ENCODE data around the gene MPP3.
A peak's percentile ranks its signal among the peaks of the same experiment; 100 is the strongest.

The MPP3 gene

GRCh38 chr17:43805117-43805516, 27.8 kb downstream of the MPP3 start:
- no peaks in the 10 kb centered on the region for H3K4me1 ChIP-seq (ENCODE audit: control insufficient read depth, insufficient read depth, low read length)
- H3K9me3 ChIP-seq (ENCODE audit: control insufficient read depth, insufficient read depth, low read depth, low read length): no peaks in the 10 kb centered on the region
- CTCF ChIA-PET: interaction anchor here (1.2 kb wide), 1 partner anchor 41 kb away, joined by 6 read pairs; no protein-coding TSS in a partner anchor
- POLR2A ChIA-PET: interaction anchor here (1.1 kb wide), 1 partner anchor 13 kb away, joined by 3 read pairs; no protein-coding TSS in a partner anchor
- no peak overlapping the region for H3K4me3 ChIP-seq (ENCODE audit: low read depth, low read length)
- no peak for TF ChIP-seq ZNF341 (tag by site-specific recombination; IDR thresholded peaks at IDR 0.05; ENCODE audit: low read depth)
- TF ChIP-seq ZNF184 (tag by site-specific recombination; IDR thresholded peaks at IDR 0.05): peak; percentile 92
- H3K36me3 ChIP-seq (ENCODE audit: control insufficient read depth in 2 of 2, insufficient read depth in 1 of 2, low read length in 2 of 2): peaks cover 18 to 37% of the 10 kb centered on the region in 2 experiments
- no peak overlapping the region for H3K27ac ChIP-seq (ENCODE audit: extremely low read depth, low read depth, low read length)

GRCh38 chr17:43803758-43804157, 29.2 kb downstream of the MPP3 start:
- TF ChIP-seq ZNF184 (tag by site-specific recombination; IDR thresholded peaks at IDR 0.05) (no peak), ZNF664 (tag by site-specific recombination; IDR thresholded peaks at IDR 0.05) (no peak), ZFHX2 (tag by site-specific recombination; conservative IDR thresholded peaks at IDR 0.05) (peak; percentile 18; the same call in 1 of the 2 replicates), ZNF571 (tag by site-specific recombination; IDR thresholded peaks at IDR 0.05) (no peak), KLF10 (tag by site-specific recombination; IDR thresholded peaks at IDR 0.05) (no peak)
- H3K4me3 ChIP-seq (ENCODE audit: low read depth, low read length): no peak overlapping the region
- peaks cover 14 to 29% of the 10 kb centered on the region in 2 experiments for H3K36me3 ChIP-seq (ENCODE audit: control insufficient read depth in 2 of 2, insufficient read depth in 1 of 2, low read length in 2 of 2)
- ChIA-PET CTCF (interaction anchor here (0.7 to 0.8 kb wide), 3 partner anchors 10 to 1216 kb away, joined by 3 read pairs; no protein-coding TSS in a partner anchor), POLR2A (no interaction called here)
- no peak overlapping the region for H3K27ac ChIP-seq (ENCODE audit: extremely low read depth, low read depth, low read length)
- no peaks in the 10 kb centered on the region for H3K4me1 ChIP-seq (ENCODE audit: control insufficient read depth, insufficient read depth, low read length)
- H3K9me3 ChIP-seq (ENCODE audit: control insufficient read depth, insufficient read depth, low read depth, low read length): no peaks in the 10 kb centered on the region

- Histone ChIP-seq H3K4me1 (ENCODE audit: control insufficient read depth, insufficient read depth, low read length) (no peaks in the 10 kb centered on the region), H3K4me3 (ENCODE audit: low read depth, low read length) (no peak overlapping the region), H3K36me3 (ENCODE audit: control insufficient read depth in 2 of 2, insufficient read depth in 1 of 2, low read length in 2 of 2) (peaks cover 8 to 21% of the 10 kb centered on the region in 2 experiments), H3K9me3 (ENCODE audit: control insufficient read depth, insufficient read depth, low read depth, low read length) (no peaks in the 10 kb centered on the region), H3K27ac (ENCODE audit: extremely low read depth, low read depth, low read length) (no peak overlapping the region)
- ChIA-PET POLR2A (interaction anchor here (0.9 kb wide), 1 partner anchor 18 kb away, joined by 4 read pairs; no protein-coding TSS in a partner anchor), CTCF (interaction anchor here (0.8 to 1.9 kb wide), 2 partner anchors 35 to 45 kb away, joined by 4 to 5 read pairs; partner anchors contain the start of gene CD300LG)
- no peak for TF ChIP-seq REST (tag by site-specific recombination; IDR thresholded peaks at IDR 0.05)
- no peak for TF ChIP-seq ZNF112 (tag by site-specific recombination; IDR thresholded peaks at IDR 0.05)
- TF ChIP-seq GLI2 (tag by site-specific recombination; IDR thresholded peaks at IDR 0.05; ENCODE audit: borderline replicate concordance, low read depth): no peak
- no peak for TF ChIP-seq RBAK (tag by site-specific recombination; IDR thresholded peaks at IDR 0.05)
- TF ChIP-seq ZNF518A (tag by site-specific recombination; conservative IDR thresholded peaks at IDR 0.05; ENCODE audit: low read depth): no peak
- no peak for TF ChIP-seq ZSCAN30 (tag by site-specific recombination; IDR thresholded peaks at IDR 0.05)
- no peak for TF ChIP-seq SP7 (tag by site-specific recombination; IDR thresholded peaks at IDR 0.05)
- no peak for TF ChIP-seq ZNF146 (tag by site-specific recombination; IDR thresholded peaks at IDR 0.05)
- TF ChIP-seq ZBTB8A (tag by site-specific recombination; IDR thresholded peaks at IDR 0.05): no peak
- no peak for TF ChIP-seq ZNF223 (tag by site-specific recombination; IDR thresholded peaks at IDR 0.05)
- TF ChIP-seq ZEB2 (tag by site-specific recombination; IDR thresholded peaks at IDR 0.05): no peak
- TF ChIP-seq KLF17 (tag by site-specific recombination; IDR thresholded peaks at IDR 0.05): no peak
- no peak for TF ChIP-seq ZNF24 (tag by site-specific recombination; IDR thresholded peaks at IDR 0.05)
- no peak for TF ChIP-seq ZBTB17 (tag by site-specific recombination; IDR thresholded peaks at IDR 0.05)
- TF ChIP-seq ZNF121 (tag by site-specific recombination; IDR thresholded peaks at IDR 0.05): no peak
- TF ChIP-seq ZNF16 (tag by site-specific recombination; IDR thresholded peaks at IDR 0.05; ENCODE audit: low read depth): no peak
- no peak for TF ChIP-seq ZNF157 (tag by site-specific recombination; IDR thresholded peaks at IDR 0.05)
- no peak for TF ChIP-seq ZFHX2 (tag by site-specific recombination; conservative IDR thresholded peaks at IDR 0.05)
These were observed 31.1 kb downstream of the MPP3 start for GRCh38 chr17:43801844-43802243.
